GM12865 (cell line): ENCODE data around the gene MEGF11.
"Not testable (repeated sequence)": the region's sequence is repeated elsewhere in the genome, so short reads cannot be mapped to it uniquely, and the experiment has no call there.

Experiments used
- DNase-seq: peaks from one replicate; pipeline ENCODE4 v3.0.0; 2010; ENCODE audit warnings: low read depth
- H3K4me3 ChIP-seq: 2 replicates; pipeline ENCODE4 v1.5.1; 2011; ENCODE audit warnings: mild to moderate bottlenecking, low read depth, low read length, control low read depth
- TF ChIP-seq, protein P1 (sequence below): IDR thresholded peaks from 2 replicates; pipeline ENCODE4 v1.5.1; 2011; ENCODE audit warnings: low read length, control low read depth, low read depth, inconsistent platforms; ENCODE audit not compliant: insufficient read depth; ENCODE audit errors: missing control alignments

The MEGF11 gene

DNA sequence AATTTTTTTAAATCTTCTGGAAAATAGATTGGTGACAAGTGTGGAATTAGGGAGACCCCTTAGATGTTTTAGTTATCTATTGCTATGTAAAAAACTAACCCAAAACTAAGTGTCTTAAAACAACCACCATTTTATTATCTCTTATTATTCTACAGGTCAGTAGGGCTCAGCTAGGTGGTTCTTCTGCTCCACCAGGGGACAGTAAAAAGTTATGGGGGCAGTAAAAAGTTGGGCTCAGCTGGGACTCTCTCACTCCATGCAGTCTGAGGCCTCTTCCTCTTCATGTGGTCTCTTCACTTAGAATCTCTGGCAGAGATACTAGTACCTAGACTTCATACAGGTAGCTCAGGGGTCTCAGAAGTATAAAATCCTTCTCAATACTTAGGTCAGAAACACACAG, 21.8 kb upstream of the MEGF11 start:
- H3K4me3 ChIP-seq = no peak overlapping the region
- TF ChIP-seq, protein P1, sequence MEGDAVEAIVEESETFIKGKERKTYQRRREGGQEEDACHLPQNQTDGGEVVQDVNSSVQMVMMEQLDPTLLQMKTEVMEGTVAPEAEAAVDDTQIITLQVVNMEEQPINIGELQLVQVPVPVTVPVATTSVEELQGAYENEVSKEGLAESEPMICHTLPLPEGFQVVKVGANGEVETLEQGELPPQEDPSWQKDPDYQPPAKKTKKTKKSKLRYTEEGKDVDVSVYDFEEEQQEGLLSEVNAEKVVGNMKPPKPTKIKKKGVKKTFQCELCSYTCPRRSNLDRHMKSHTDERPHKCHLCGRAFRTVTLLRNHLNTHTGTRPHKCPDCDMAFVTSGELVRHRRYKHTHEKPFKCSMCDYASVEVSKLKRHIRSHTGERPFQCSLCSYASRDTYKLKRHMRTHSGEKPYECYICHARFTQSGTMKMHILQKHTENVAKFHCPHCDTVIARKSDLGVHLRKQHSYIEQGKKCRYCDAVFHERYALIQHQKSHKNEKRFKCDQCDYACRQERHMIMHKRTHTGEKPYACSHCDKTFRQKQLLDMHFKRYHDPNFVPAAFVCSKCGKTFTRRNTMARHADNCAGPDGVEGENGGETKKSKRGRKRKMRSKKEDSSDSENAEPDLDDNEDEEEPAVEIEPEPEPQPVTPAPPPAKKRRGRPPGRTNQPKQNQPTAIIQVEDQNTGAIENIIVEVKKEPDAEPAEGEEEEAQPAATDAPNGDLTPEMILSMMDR = no peak

DNA sequence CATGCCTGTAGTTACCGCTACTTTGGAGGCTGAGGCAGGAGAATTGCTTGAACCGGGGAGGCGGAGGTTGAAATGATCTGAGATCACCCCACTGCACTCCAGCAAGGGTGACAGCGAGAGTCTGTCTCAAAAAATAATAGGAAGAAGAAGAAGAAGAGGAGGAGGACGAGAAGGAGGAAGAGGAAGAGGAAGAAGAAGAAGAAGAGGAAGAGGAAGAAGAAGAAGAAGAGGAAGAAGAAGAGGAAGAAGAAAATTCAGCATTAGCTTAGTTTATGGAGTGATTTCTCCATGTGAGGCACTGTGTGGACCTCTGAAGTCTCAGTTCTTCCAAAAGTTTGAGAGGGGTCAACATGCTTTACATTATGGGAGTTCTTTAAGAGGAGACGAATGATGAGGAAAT, 17.4 kb upstream of the MEGF11 start:
- TF ChIP-seq, protein P1 = no peak

More for the DNA sequence above, 21.8 kb upstream of the MEGF11 start:
- no peak for DNase-seq

DNA sequence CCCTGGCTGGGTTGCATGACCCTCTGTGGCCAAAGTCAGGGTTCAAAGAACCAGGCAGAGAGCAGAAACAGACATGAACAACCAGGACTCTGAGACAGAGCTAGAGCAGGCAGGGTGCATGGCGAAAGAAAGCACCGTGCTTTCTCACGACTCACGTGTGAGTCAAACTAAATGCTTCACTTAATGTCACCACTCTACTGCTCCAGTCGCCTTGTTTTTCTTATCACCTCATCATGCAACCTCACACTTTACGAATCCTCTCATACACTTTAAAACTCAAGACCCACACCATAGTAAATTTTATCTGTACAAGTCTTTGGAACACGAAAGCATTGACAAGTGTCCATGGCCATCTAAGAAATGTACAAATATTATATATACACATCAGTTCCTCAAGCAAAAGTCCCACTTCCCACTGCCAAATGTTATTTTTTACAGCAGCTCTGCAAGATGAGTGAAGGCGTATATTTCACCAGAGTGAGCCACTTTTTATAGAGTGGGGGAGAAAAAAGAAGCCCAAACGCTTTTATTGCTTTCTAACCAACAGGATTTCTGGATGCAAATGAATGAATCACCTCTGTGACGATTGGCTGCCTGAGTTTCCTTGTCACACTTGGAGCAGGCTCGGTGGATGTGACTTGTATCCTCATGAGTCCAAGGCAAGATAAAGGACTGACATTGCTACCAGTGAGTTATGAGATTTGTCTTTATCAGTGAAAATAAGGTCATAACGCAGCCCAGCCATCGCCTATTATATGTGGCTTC, 16.0 kb upstream of the MEGF11 start:
- TF ChIP-seq, protein P1 = no peak
- DNase-seq = no peak

More for the DNA sequence above, 17.4 kb upstream of the MEGF11 start:
- no peak overlapping the region for H3K4me3 ChIP-seq
- DNase-seq = no peak

DNA sequence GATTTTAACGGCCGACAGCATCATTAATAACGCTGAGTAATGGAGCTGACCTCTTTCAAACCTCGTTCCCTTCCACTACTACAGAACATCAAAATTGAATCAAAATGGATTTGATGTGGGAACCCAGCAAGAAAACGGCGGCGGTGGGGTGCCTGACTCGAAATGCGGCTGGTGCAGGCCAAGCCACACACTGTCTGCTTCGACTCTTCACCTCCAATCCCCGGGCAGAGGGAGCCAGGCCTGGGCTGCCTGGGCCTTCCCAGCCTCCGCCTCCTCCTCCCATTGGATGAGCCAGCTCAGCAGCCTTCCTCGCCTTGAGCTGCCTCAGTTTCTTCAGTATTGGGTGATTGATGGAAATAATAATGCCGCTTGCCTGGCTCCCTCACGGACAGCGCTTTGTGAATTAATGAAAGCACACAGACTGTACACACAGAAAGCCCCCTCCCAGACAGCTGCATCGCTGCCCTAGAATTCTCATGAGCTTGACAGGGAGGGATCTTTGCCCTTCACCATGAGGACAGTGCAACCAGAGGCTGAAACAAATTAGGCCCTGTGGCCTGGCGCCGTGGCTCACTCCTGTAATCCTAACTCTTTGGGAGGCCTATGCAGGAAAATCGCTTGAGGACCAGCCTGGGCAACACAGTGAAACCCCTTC, 11.4 kb upstream of the MEGF11 start:
- no peak overlapping the region for H3K4me3 ChIP-seq
- no peak for DNase-seq
- TF ChIP-seq, protein P1 = no peak

More for the DNA sequence above, 16.0 kb upstream of the MEGF11 start:
- H3K4me3 ChIP-seq = no peak overlapping the region

DNA sequence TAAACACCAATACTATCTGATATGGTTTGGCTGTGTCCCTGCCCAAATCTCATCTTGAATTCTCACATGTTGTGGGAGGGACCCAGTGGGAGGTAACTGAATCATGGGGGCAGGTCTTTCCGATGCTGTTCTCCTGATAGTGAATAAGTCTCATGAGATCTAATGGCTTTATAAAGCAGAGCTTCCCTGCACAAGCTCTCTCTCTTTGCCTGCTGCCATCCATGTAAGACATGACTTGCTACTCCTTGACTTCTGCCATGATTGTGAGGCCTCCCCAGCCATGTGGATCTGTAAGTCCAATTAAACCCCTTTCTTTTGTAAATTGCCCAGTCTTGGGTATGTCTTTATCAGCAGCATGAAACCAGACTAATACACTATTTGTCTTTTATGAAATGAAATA, 9.3 kb upstream of the MEGF11 start:
- not testable (repeated sequence) for H3K4me3 ChIP-seq, DNase-seq

DNA sequence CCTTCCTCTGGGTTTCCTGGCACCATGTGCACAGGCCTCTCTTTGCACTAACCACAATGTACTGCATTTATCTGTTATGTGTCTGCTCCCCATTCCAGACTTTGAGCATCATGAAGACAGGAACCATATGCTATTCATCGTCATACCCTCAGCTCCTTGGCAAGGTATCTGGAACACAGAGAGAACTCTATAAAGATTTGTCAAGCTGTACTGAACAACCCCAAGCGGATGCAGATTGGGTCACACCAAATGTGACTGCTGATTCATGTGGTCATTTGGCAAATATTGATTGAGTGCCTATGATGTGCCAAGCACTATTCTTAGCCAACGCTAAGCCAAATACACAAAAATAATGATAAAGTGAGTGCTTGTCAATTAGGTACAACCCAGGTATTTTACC, 7.5 kb upstream of the MEGF11 start:
- no peak overlapping the region for H3K4me3 ChIP-seq
- no peak for DNase-seq
- TF ChIP-seq, protein P1 = no peak

DNA sequence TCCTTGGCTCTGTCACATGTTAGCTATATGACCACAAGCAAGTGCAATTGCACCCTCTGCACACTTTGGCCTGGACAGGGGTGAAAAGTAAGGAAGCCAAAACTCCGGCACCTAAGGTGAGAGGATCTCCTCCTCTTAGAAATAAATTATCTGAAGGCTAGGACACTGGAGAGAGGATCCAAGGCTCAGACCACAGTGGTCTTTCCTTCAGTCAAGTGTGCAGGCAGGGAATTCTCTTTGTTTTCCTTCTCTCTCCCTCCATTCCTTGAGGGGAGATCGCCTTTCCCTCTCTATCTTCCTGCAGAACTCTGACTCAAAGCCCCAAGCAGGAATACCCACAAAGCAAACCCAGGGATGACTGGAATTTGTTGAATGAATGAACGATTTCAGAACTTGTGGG, 3.1 kb upstream of the MEGF11 start:
- TF ChIP-seq, protein P1 = no peak
- DNase-seq = no peak
- no peak overlapping the region for H3K4me3 ChIP-seq
